Stimulated activated CD4-positive, alpha-beta T cell treated with anti-CD3 and anti-CD28 coated beads, TNF-alpha, amount 100 ng/mL, for 1 hour (primary cell): ENCODE results near the gene CD86.
"Not testable (repeated sequence)": the region's sequence is repeated elsewhere in the genome, so short reads cannot be mapped to it uniquely, and the experiment has no call there.

Experiments used
- DNase-seq, 3 donors: peaks; one replicate each; pipeline ENCODE4 v3.0.0-alpha.2; 2020; ENCODE audit warnings: low read depth in 3 of 3, low spot score in 1 of 3

The CD86 gene

GRCh38 chr3:122148941-122149627, 93.9 kb downstream of the CD86 start:
- DNase-seq = no peak

GRCh38 chr3:122151480-122151879, 96.3 kb downstream of the CD86 start:
- DNase-seq = no peak

- DNase-seq = not testable (repeated sequence)
Observed at GRCh38 chr3:122164983-122165382, 109.8 kb downstream of the CD86 start.

- DNase-seq = no peak
Observed at GRCh38 chr3:122167630-122168029, 112.5 kb downstream of the CD86 start.

GRCh38 chr3:122168044-122168443, 112.9 kb downstream of the CD86 start:
- no peak for DNase-seq

GRCh38 chr3:122169911-122170310, 114.7 kb downstream of the CD86 start:
- DNase-seq = no peak
